UCSD-AML1 (cell line): ENCODE measurements around the gene PTPN5.
A peak's percentile ranks its signal among the peaks of the same experiment; 100 is the strongest.

ENCODE experiments used
- DNase-seq: peaks from one replicate; lab custom pipeline; 2025; ENCODE audit not compliant: unreplicated experiment; lab: John Stamatoyannopoulos, UW

PTPN5 gene

GRCh38 chr11:18743365-18743764 lies 48.2 kb downstream of the PTPN5 start:
- DNase-seq: no peak

GRCh38 chr11:18741783-18742182 lies 49.8 kb downstream of the PTPN5 start:
- no peak for DNase-seq

GRCh38 chr11:18739685-18740084 lies 51.9 kb downstream of the PTPN5 start:
- DNase-seq: no peak

GRCh38 chr11:18737642-18738041 lies 54.0 kb downstream of the PTPN5 start:
- no peak for DNase-seq

- no peak for DNase-seq
Observed at GRCh38 chr11:18736590-18737148, 54.9 kb downstream of the PTPN5 start.

- DNase-seq: no peak
Observed at GRCh38 chr11:18733202-18733601, 58.4 kb downstream of the PTPN5 start.

GRCh38 chr11:18731949-18732821 lies 59.4 kb downstream of the PTPN5 start:
- peak; percentile 53 for DNase-seq

- no peak for DNase-seq
Observed at GRCh38 chr11:18731441-18731840, 60.2 kb downstream of the PTPN5 start.

- DNase-seq: no peak
Observed at GRCh38 chr11:18730020-18730419, 61.6 kb downstream of the PTPN5 start.

- DNase-seq: no peak
Observed at GRCh38 chr11:18729426-18729825, 62.2 kb downstream of the PTPN5 start.

- no peak for DNase-seq
Observed at GRCh38 chr11:18728658-18729057, 62.9 kb downstream of the PTPN5 start.

GRCh38 chr11:18727479-18728236 lies 63.9 kb downstream of the PTPN5 start:
- peak; percentile 47 for DNase-seq

- DNase-seq: no peak
Observed at GRCh38 chr11:18726040-18726439, 65.6 kb downstream of the PTPN5 start, which contains the start of gene IGSF22. Gene IGSF22 (minus strand): TSS chr11:18726188. CDS start chr11:18724236, 1,952 bp downstream.

GRCh38 chr11:18723991-18724390 lies 67.6 kb downstream of the PTPN5 start:
- no peak for DNase-seq

GRCh38 chr11:18722293-18722637 lies 69.3 kb downstream of the PTPN5 start:
- DNase-seq: no peak

GRCh38 chr11:18721561-18722292 lies 69.9 kb downstream of the PTPN5 start:
- DNase-seq: peak; percentile 48

GRCh38 chr11:18720808-18721560 lies 70.6 kb downstream of the PTPN5 start:
- DNase-seq: peak; percentile 47

- no peak for DNase-seq
Observed at GRCh38 chr11:18720091-18720807, 71.3 kb downstream of the PTPN5 start.

GRCh38 chr11:18715476-18715875 lies 76.1 kb downstream of the PTPN5 start:
- no peak for DNase-seq

GRCh38 chr11:18714443-18714780 lies 77.2 kb downstream of the PTPN5 start:
- DNase-seq: no peak
